ENCODE results near the gene RIPOR2.
"Not testable (repeated sequence)": the region's sequence is repeated elsewhere in the genome, so short reads cannot be mapped to it uniquely, and the experiment has no call there.

RIPOR2 gene

GRCh38 chr6:24797596-24798216, 138.1 kb downstream of the RIPOR2 start:
- no peak for DNase-seq

- no peak for DNase-seq
Measured at GRCh38 chr6:24796616-24797290, 139.0 kb downstream of the RIPOR2 start.

- DNase-seq = no peak
Measured at GRCh38 chr6:24795106-24795505, 140.7 kb downstream of the RIPOR2 start.

- DNase-seq = no peak
Measured at GRCh38 chr6:24788031-24788665, 147.6 kb downstream of the RIPOR2 start.

GRCh38 chr6:24780206-24780605, 155.6 kb downstream of the RIPOR2 start:
- no peak for DNase-seq

- DNase-seq = no peak
Measured at GRCh38 chr6:24779416-24780016, 156.2 kb downstream of the RIPOR2 start.

GRCh38 chr6:24778878-24779277, 156.9 kb downstream of the RIPOR2 start:
- DNase-seq = no peak

GRCh38 chr6:24778121-24778520, 157.6 kb downstream of the RIPOR2 start:
- DNase-seq = no peak

GRCh38 chr6:24777227-24777626, 158.5 kb downstream of the RIPOR2 start:
- DNase-seq = no peak

- no peak for DNase-seq
Measured at GRCh38 chr6:24775520-24776058, 160.2 kb downstream of the RIPOR2 start.

- DNase-seq = peak; percentile 97
Measured at GRCh38 chr6:24774696-24775519, 160.9 kb downstream of the RIPOR2 start, which contains the start of gene GMNN. Gene GMNN (plus strand): TSS chr6:24774937. CDS start chr6:24777247, 2,310 bp downstream.

- no peak for DNase-seq
Measured at GRCh38 chr6:24768361-24768760, 167.4 kb downstream of the RIPOR2 start.

GRCh38 chr6:24766680-24767462, 168.9 kb downstream of the RIPOR2 start:
- DNase-seq = peak; percentile 16

- not testable (repeated sequence) for DNase-seq
Measured at GRCh38 chr6:24765968-24766367, 169.8 kb downstream of the RIPOR2 start.

- not testable (repeated sequence) for DNase-seq
Measured at GRCh38 chr6:24764833-24765828, 170.6 kb downstream of the RIPOR2 start.

- peak; percentile 43 for DNase-seq
Measured at GRCh38 chr6:24763578-24763977, 172.2 kb downstream of the RIPOR2 start.

- DNase-seq = no peak
Measured at GRCh38 chr6:24761851-24762250, 173.9 kb downstream of the RIPOR2 start.

GRCh38 chr6:24761193-24761835, 174.4 kb downstream of the RIPOR2 start:
- no peak for DNase-seq

- no peak for DNase-seq
Measured at GRCh38 chr6:24760210-24760609, 175.6 kb downstream of the RIPOR2 start.

GRCh38 chr6:24759718-24760117, 176.0 kb downstream of the RIPOR2 start:
- no peak for DNase-seq

Data from NCI-H345 (cell line).